B cell (primary cell): Measurements from ENCODE around the gene NUDT7. TPM values are rescaled to one million over a fixed set of nuclear protein-coding genes. Genes with fewer than 3 reads are reported as not detected.

Experiments used
- ATAC-seq: fragments of 200-7000 bp; cut with Tn5 transposase; one replicate; pipeline ENCODE4 v1.10.0; 2021; ENCODE audit warnings: low read depth, mild to moderate bottlenecking, moderate number of reproducible peaks, moderate library complexity
- CTCF ChIA-PET: fragments of 350-600 bp; sonication (Branson Sonifier 250); formaldehyde crosslinking; loops from one replicate; lab custom pipeline; 2021; ENCODE audit warnings: antibody characterized with exemption, inconsistent platforms; lab: Charles Lee
- POLR2A ChIA-PET: fragments of 350-600 bp; sonication (Branson Sonifier 250); formaldehyde crosslinking; loops from one replicate; lab custom pipeline; 2021; ENCODE audit warnings: antibody characterized with exemption; lab: Charles Lee
- DNase-seq: peaks from one replicate; pipeline ENCODE4 v3.0.0; 2013
- H2AFZ ChIP-seq: 2 replicates; pipeline ENCODE4 v1.6.1; 2012; ENCODE audit warnings: mild to moderate bottlenecking, low read depth, low read length; ENCODE audit not compliant: insufficient read depth, poor library complexity, severe bottlenecking
- H3K27ac ChIP-seq, 2 donors: 1 replicate in 1 of 2; 2 replicates in 1 of 2; pipeline ENCODE4 v1.5.1; 2012 to 2013; ENCODE audit warnings: low read length in 2 of 2, mild to moderate bottlenecking in 2 of 2, moderate library complexity in 1 of 2
- H3K27me3 ChIP-seq, 4 experiments: fragments of 200-600 bp in 1 of 4; sonication (generic) in 1 of 4; replicated peaks in 1 of 4; 1 replicate in 2 of 4; 2 replicates in 2 of 4; pipeline versions ENCODE4 v1.6.1 to v1.7.0; 2013 to 2016; ENCODE audit warnings: low read length in 3 of 4, mild to moderate bottlenecking in 2 of 4, mixed read lengths in 1 of 4, moderate library complexity in 1 of 4; ENCODE audit not compliant: insufficient read depth in 4 of 4, control insufficient read depth in 3 of 4; ENCODE audit errors: control extremely low read depth in 1 of 4
- H3K36me3 ChIP-seq, 2 experiments: replicated peaks in 1 of 2; 1 replicate in 1 of 2; 2 replicates in 1 of 2; pipeline versions ENCODE4 v1.6.1 to v1.7.1; 2013; ENCODE audit warnings: low read length in 1 of 2; ENCODE audit not compliant: insufficient read depth in 2 of 2, control insufficient read depth in 1 of 2; ENCODE audit errors: control extremely low read depth in 1 of 2, extremely low read depth in 1 of 2
- H3K4me1 ChIP-seq, 2 donors: fragments of 200-600 bp in 1 of 2; sonication (generic) in 1 of 2; 1 replicate in 1 of 2; 2 replicates in 1 of 2; pipeline versions ENCODE4 v1.5.1 to v1.6.1; 2013 to 2017; ENCODE audit warnings: low read length in 2 of 2; ENCODE audit not compliant: control insufficient read depth in 2 of 2, insufficient read depth in 2 of 2
- H3K4me2 ChIP-seq: replicated peaks from 2 replicates; pipeline ENCODE3; 2012; ENCODE audit warnings: mild to moderate bottlenecking, low read depth, low read length; ENCODE audit not compliant: poor library complexity, severe bottlenecking
- H3K4me3 ChIP-seq, 5 experiments: fragments of 200-600 bp in 1 of 5; sonication (generic) in 1 of 5; 1 replicate in 3 of 5; 2 replicates in 2 of 5; pipeline versions ENCODE4 v1.5.1 to v1.7.0; 2011 to 2016; ENCODE audit warnings: low read length in 4 of 5, mild to moderate bottlenecking in 4 of 5, low read depth in 2 of 5, control low read depth in 1 of 5, moderate library complexity in 1 of 5; ENCODE audit not compliant: insufficient read depth in 1 of 5; ENCODE audit errors: control extremely low read depth in 1 of 5, extremely low read depth in 1 of 5
- H3K79me2 ChIP-seq: fragments of 200-600 bp; sonication (generic); one replicate; pipeline ENCODE4 v1.6.0; 2016; ENCODE audit warnings: low read length; ENCODE audit not compliant: control insufficient read depth, insufficient read depth
- H3K9ac ChIP-seq: fragments of 200-600 bp; sonication (generic); 2 replicates; pipeline ENCODE4 v1.6.1; 2017; ENCODE audit warnings: mild to moderate bottlenecking, low read length, moderate library complexity
- H3K9me3 ChIP-seq, 3 donors: one replicate each; pipeline versions ENCODE4 v1.6.1 to v1.7.1; 2013; ENCODE audit warnings: low read length in 2 of 3; ENCODE audit not compliant: control insufficient read depth in 2 of 3, insufficient read depth in 1 of 3; ENCODE audit errors: control extremely low read depth in 1 of 3
- H4K20me1 ChIP-seq: 2 replicates; pipeline ENCODE4 v1.6.0; 2012; ENCODE audit warnings: mild to moderate bottlenecking, low read length; ENCODE audit not compliant: insufficient read depth, control insufficient read depth, poor library complexity, severe bottlenecking
- H3K27ac Mint-ChIP-seq: one replicate; pipeline ENCODE4 v1.8.0; 2021; ENCODE audit warnings: mixed read lengths
- H3K27me3 Mint-ChIP-seq: one replicate; pipeline ENCODE4 v1.8.0; 2021; ENCODE audit warnings: mixed read lengths
- H3K4me1 Mint-ChIP-seq: one replicate; pipeline ENCODE4 v1.8.0; 2021; ENCODE audit warnings: mixed read lengths
- H3K4me3 Mint-ChIP-seq: one replicate; pipeline ENCODE4 v1.8.0; 2021; ENCODE audit warnings: mixed read lengths
- H3K9me3 Mint-ChIP-seq: one replicate; pipeline ENCODE4 v1.8.0; 2022; ENCODE audit warnings: mixed read lengths; ENCODE audit not compliant: insufficient read depth
- CTCF ChIP-seq: fragments of 200-600 bp; IDR thresholded peaks from one replicate; pipeline ENCODE4 v1.8.0; 2022; ENCODE audit warnings: antibody characterized with exemption, mild to moderate bottlenecking
- EZH2 ChIP-seq: IDR thresholded peaks from 2 replicates; pipeline ENCODE4 v1.6.1; 2012; ENCODE audit warnings: borderline replicate concordance, low read depth, mild to moderate bottlenecking, moderate library complexity, low read length; ENCODE audit not compliant: insufficient read depth, poor library complexity, severe bottlenecking
- WGBS: methylation state at CpG from one replicate; pipeline ENCODE4 v1.1.5; 2013; ENCODE audit warnings: missing lambda C conversion rate; ENCODE audit not compliant: insufficient coverage; 5-methylcytosine and 5-hydroxymethylcytosine counted together
- intact Hi-C: fragments of 100-400 bp; cut with micrococcal nuclease; formaldehyde crosslinking; loops from one replicate; pipeline ENCODE4 v1.10.0; 2022
- polyA plus RNA-seq: library from polyadenylated mRNA; depleted of rRNA; stranded (reverse); fragments of >200 nt; gene quantifications from 2 replicates; pipeline ENCODE4 v1.2.3, GENCODE V29; 2012
- total RNA-seq, 2 donors: library from RNA; stranded (reverse); fragments of 120-200 nt in 1 of 2; gene quantifications; 1 replicate in 1 of 2; 2 replicates in 1 of 2; pipeline versions ENCODE4 v1.2.3 to v1.2.4, GENCODE V29; 2013 to 2022

The NUDT7 gene
- total and polyA plus RNA-seq, 2 donors (not counting 1 experiment from before 2014, with no cell fraction given) = 4.8 to 8.4 TPM

GRCh38 chr16:77684181-77684526 lies 38.2 kb upstream of the NUDT7 start:
- Mint-ChIP-seq H3K27me3 (peaks cover 18% of the 10 kb centered on the region), H3K27ac (no peak overlapping the region), H3K4me3 (no peak overlapping the region), H3K4me1 (peaks cover 6% of the 10 kb centered on the region), H3K9me3 (no peaks in the 10 kb centered on the region)
- no peak overlapping the region for H3K27ac ChIP-seq
- intact Hi-C loops = no loop called here
- no peak for TF ChIP-seq EZH2
- no peak overlapping the region for H3K9ac ChIP-seq
- H2AFZ ChIP-seq = no peak overlapping the region
- POLR2A ChIA-PET = no interaction called here
- CTCF ChIA-PET = no interaction called here
- H3K4me3 ChIP-seq = no peak overlapping the region
- H4K20me1 ChIP-seq = no peaks in the 10 kb centered on the region
- DNase-seq (no peak), ATAC-seq (no peak)
- H3K27me3 ChIP-seq = no peaks in the 10 kb centered on the region
- H3K9me3 ChIP-seq = no peaks in the 10 kb centered on the region
- H3K4me1 ChIP-seq = peaks cover 0 to 3% of the 10 kb centered on the region in 2 donors
- no peak overlapping the region for H3K4me2 ChIP-seq
- no peaks in the 10 kb centered on the region for H3K36me3 ChIP-seq
- WGBS = no CpG with 5 or more reads among the region's 4 CpGs
- no peaks in the 10 kb centered on the region for H3K79me2 ChIP-seq

- H3K4me1 Mint-ChIP-seq = no peaks in the 10 kb centered on the region
- no peaks in the 10 kb centered on the region for H3K9me3 ChIP-seq
- H4K20me1 ChIP-seq = no peaks in the 10 kb centered on the region
- H3K9ac ChIP-seq = no peak overlapping the region
- H2AFZ ChIP-seq = no peak overlapping the region
- H3K4me3 Mint-ChIP-seq = no peak overlapping the region
- no peak overlapping the region for H3K27ac Mint-ChIP-seq
- POLR2A ChIA-PET = no interaction called here
- intact Hi-C loops = no loop called here
- no peaks in the 10 kb centered on the region for H3K36me3 ChIP-seq
- DNase-seq (no peak), ATAC-seq (no peak)
- 93% methylated on average over 2 of the region's 4 CpGs for WGBS
- CTCF ChIA-PET = interaction anchor here (3.9 kb wide), 1 partner anchor 10 kb away, joined by 15 read pairs; no protein-coding TSS in a partner anchor
- H3K4me1 ChIP-seq = no peaks in the 10 kb centered on the region
- no peaks in the 10 kb centered on the region for H3K9me3 Mint-ChIP-seq
- no peaks in the 10 kb centered on the region for H3K79me2 ChIP-seq
- peaks cover 21% of the 10 kb centered on the region for H3K27me3 Mint-ChIP-seq
- H3K4me2 ChIP-seq = no peak overlapping the region
- no peak overlapping the region for H3K27ac ChIP-seq
- TF ChIP-seq CTCF (no peak), EZH2 (no peak)
- no peak overlapping the region for H3K4me3 ChIP-seq
- no peaks in the 10 kb centered on the region for H3K27me3 ChIP-seq
Observed at GRCh38 chr16:77686385-77686784, 35.9 kb upstream of the NUDT7 start.
